GM19239 (cell line): ENCODE measurements around the gene UMODL1.

Source experiments
- DNase-seq: peaks from one replicate; pipeline ENCODE4 v3.0.0; 2011; ENCODE audit warnings: low spot score; ENCODE audit not compliant: insufficient read length
- FAIRE-seq: peaks from 2 replicates; lab custom pipeline; 2011; peaks lifted over from hg19 to GRCh38; lab: Jason Lieb, UNC

Gene UMODL1

GRCh38 chr21:42093186-42093585 lies 22.1 kb downstream of the UMODL1 start:
- DNase-seq: no peak
- no peak for FAIRE-seq

GRCh38 chr21:42093991-42094421 lies 22.9 kb downstream of the UMODL1 start:
- FAIRE-seq (no peak), DNase-seq (no peak)

GRCh38 chr21:42094811-42095210 lies 23.7 kb downstream of the UMODL1 start:
- DNase-seq (no peak), FAIRE-seq (no peak)

DNA sequence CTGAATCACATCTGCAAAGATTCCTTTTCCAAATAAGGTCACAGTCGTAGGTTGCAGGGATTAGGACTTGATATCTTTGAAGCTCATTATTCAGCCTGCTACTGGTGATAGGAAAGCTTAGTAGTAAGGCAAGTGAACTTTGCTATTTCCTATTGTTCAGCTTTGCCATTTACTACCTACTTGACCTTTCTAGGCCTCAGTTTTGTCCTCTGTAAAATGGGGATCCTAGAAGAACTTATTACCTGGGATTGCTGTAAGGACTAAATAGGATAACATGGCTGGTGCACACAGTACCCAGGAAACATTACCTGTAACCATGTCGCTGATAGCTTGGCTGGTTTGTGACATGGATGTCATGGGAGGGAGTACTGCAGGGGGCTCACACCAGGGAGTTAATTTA lies 24.5 kb downstream of the UMODL1 start:
- DNase-seq: no peak

DNA sequence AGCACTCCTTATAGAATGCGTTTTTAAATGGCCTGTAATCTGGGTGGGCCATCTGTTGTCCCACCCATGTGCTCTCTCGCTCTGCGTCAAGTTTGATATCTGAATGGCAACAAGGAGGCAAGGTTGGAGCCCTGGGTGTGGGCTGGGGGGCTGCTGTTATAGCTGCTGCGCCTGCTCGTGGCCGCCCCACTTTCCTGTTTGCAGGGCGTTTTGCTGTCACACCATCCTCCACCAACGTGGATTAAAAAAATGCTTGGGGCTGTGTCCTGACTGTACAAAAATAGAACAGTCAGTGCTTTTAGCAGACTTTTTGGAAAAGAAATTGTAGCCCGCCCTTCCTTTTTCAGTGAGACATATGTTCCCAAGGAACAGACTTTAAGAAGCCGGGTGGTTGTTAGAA lies 25.4 kb downstream of the UMODL1 start:
- DNase-seq (no peak), FAIRE-seq (no peak)

More for the DNA sequence above, 24.5 kb downstream of the UMODL1 start:
- FAIRE-seq: no peak

DNA sequence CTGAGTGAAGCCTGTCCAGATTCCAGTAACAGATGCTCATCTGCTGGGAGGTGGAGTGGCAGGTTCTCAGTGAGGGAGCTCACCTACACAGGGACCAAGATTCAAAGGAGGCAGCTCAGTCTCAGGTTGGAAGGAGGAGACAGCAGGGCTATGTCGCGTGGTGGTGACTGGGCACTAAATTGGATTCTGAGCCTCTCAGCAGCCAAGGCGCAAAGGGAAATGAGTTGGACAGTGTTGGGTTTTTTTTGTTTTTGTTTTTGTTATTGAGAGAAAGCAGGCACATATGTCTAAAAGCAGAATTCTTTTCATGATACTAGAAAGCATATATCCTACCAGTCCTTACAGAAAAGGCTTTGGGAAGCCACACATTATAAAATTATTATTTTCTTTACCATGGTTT lies 26.2 kb downstream of the UMODL1 start:
- no peak for FAIRE-seq
- DNase-seq: no peak

DNA sequence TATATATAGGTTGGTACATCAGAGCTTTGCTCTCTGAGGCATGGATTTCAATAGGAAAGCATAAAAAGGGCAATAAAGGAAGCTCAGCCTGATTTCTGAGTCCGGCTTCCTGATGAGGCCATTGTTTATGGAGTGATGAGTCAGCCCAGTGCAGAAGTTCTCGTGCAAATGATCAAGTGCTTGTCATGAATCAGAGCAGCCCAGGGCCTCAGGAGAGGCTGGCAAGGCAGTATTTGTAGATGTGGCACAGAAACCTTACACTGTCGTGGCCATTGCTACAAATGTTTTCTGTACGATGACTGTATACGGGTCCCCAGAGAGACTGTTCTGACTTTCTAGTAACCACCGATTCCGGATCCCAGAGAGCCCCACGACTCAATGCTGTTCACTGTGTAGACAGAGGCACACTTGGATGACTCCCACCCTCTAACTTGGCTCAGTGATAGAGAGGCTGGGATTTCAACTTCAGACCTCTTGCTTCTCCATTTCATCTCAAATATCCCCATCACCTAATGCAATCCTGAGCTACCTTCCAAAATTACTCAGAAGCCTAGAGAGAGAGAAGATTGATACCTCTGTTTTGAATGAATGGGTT lies 26.8 kb downstream of the UMODL1 start:
- DNase-seq (no peak), FAIRE-seq (no peak)

DNA sequence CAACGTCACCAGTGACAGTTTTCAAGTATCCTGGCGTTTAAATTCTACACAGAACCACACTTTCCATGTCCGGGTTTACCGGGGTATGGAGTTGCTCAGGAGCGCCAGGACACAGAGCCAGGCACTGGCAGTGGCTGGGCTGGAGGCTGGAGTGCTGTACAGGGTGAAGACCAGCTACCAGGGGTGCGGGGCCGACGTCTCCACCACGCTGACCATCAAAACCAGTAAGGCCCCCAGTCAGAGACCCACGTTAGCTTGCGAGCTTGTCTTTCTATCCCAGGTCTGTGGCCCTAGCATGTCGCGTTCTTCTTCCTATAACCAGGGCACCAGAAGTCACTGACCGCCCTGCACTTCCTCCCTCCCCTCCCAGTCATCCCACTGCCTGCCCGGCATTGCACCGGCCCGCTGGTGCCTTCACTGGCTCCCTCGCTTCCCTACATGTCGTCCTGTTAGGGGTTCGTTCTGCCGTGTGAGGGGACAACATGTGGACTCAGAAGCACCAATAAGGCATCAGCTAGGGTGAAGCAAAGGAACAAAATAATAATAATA lies 27.9 kb downstream of the UMODL1 start:
- DNase-seq: no peak
- no peak for FAIRE-seq

DNA sequence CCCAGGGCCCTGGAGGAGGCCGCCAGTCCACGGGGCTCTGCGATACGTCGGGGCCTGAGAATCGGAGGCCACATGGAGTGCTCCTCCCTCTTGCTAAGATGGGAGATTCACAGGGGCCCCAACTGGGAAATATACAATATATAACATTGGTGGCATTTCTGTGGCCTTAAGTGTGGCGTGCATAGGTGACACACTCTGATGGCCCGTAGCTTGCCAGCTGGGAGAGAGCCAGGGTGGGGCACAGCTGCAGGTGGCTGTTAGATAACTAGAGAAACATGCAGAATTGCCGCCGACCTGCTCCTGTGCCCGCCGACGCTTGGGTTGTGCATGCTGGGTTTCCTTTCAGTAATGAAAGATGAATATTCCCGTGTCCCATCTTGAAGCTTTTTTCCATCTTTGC lies 30.1 kb downstream of the UMODL1 start:
- FAIRE-seq: no peak
- DNase-seq: no peak

DNA sequence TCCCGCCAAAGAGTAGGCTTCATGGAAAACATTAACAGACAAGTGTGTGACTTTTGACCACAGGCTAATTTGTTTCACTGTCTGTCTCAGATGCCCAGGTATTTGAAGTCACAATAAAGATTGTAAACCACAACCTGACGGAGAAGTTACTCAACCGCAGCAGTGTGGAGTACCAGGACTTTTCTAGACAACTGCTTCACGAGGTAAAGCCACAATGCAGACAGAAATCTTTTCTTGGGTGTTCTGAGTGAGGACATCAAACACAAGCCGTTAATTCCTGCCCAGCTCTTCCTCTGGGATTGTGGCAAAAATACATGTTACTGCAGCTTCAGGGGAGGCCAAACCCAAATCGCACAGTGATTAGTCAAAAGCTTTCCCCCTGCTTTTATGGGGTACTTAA lies 31.0 kb downstream of the UMODL1 start:
- peak; percentile 71 for FAIRE-seq
- no peak for DNase-seq

DNA sequence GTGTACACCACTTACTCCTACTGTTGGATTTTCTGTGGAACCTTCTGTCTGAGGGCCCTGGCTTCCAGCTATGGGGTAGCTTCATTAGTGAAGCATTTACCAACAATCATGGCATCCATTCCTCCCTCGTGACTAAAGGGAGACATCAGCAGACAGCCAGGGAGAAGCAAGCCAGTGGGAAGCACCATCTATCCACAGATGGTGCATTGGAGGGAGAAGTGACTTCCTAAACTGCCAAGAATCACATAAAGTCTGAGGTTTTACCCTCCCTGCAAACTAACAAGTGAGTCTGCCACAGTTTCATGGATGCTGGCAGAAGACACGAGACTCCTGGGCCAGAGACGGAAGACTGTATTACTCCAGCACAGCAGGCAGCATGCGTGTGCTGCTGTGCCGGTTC lies 31.4 kb downstream of the UMODL1 start:
- FAIRE-seq (no peak), DNase-seq (no peak)

DNA sequence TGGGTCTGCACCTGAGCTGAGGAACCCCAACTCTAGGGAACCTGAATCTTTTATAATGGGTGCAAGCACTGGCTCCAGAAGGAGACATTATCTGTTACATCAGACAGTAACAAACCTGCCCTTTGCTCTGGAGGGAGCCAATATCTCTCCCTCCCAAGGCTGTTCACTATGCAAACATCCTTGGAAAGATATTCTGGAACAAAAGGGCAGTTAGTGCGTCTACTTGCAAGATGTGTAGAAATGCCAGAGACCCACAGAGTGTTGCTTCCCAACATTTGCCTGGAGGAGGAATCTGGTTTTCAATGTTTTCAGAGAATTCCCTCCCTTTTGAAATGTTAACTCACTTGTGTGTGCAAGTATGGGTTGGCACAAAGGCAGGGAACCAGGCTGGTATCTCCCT lies 31.9 kb downstream of the UMODL1 start:
- DNase-seq (no peak), FAIRE-seq (no peak)

- DNase-seq: no peak
- no peak for FAIRE-seq
Measured at GRCh38 chr21:42103843-42104242, 32.7 kb downstream of the UMODL1 start.

GRCh38 chr21:42105476-42106315 lies 34.6 kb downstream of the UMODL1 start:
- FAIRE-seq (no peak), DNase-seq (no peak)

- FAIRE-seq: no peak
- DNase-seq: no peak
Measured at GRCh38 chr21:42106425-42106824, 35.3 kb downstream of the UMODL1 start.

- FAIRE-seq: no peak
- DNase-seq: no peak
Measured at GRCh38 chr21:42107177-42107880, 36.2 kb downstream of the UMODL1 start.

DNA sequence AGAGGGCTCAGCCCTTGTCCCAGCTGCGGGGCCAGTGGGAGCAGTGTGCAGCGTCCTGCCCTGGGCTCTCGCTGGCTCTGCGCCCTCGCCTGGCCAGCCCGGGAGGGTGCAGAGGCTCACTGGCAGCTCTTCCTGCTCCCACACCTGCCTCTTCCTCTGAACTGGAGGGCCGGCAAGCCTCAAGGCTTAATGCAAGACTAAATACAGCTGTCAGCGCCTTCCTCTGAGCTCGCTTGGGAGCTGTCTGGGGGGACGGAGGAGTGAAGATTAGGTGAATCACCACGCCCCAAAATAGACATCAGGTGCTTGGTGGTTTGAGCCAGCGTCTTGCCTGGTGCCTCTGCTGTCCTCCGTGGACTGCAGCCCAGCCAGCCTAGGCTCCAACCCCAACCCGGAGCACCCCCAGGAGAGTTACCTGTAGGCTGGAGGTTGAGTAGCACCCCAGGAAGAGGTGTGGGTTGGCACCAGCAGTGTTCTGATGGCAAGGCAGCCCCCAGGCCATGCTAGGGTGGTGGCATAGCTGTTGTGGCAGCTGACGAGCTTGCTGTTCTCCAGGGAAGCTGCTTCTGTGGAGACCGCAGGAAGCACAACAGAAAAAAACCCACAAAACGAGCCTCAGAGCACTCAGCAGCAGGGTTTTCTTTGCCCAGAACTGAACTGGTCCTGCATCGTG lies 36.9 kb downstream of the UMODL1 start:
- DNase-seq: peak; percentile 97
- FAIRE-seq: peak; percentile 94

DNA sequence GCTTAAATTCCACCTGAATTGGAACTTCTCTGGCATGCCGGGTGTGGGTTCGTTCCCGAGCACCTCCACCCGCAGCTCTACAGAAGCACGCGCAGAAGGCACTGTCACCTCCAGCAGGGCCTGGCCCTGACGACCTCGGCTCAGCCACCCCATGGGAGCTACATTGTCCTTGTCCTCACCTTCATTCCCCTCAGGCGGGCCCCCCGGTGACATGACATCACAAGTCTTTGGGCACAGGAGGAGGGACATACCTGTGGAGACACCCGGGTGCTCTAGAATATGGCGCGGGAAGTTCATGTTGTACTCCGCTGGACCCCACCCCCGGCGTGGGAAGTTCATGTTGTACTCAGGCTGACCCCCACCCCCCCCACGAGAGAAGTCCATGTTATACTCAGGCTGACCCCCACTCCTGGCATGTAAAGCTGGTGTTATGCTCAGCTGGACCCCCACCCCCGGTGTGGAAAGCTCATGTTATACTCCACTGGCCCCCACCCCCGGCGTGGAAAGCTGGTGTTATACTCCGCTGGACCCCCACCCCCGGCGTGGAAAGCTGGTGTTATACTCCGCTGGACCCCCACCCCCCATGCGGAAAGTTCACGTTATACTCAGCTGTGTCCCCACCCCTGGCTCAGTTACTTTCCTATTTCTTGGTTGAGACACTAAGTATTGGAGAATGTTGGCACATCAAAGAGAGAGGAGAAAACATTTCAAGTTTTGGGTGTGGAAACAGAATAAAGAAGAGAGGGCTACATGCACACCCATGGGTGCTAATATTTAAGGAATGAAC lies 37.6 kb downstream of the UMODL1 start:
- no peak for FAIRE-seq
- no peak for DNase-seq

DNA sequence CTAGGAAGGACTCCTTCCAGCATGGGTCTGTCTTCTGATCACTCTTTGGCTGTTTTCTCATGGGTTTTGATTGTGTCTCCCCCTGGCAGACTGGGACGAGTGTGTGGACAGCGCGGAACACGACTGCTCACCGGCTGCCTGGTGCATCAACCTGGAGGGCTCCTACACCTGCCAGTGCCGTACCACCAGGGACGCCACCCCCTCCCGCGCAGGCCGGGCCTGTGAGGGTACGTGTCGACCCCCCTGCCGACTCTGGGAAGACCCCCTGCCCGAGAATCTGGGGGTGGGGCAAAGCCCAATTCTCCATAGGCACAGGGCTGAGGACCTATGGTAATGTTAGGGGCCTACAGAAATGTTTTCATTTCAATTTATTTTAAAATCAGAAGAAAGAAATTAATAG lies 38.4 kb downstream of the UMODL1 start:
- no peak for DNase-seq
- no peak for FAIRE-seq
